Mononuclear cell (primary cell): Measurements from ENCODE around the gene KIAA0319L. TPM values are rescaled to one million over a fixed set of nuclear protein-coding genes. Genes with fewer than 3 reads are reported as not detected.
"Not testable (repeated sequence)": the region's sequence is repeated elsewhere in the genome, so short reads cannot be mapped to it uniquely, and the experiment has no call there.

ENCODE experiments used
- H3K27me3 ChIP-seq: 2 replicates; pipeline ENCODE4 v1.6.0; 2011; ENCODE audit warnings: low read length, control low read depth; ENCODE audit not compliant: insufficient read depth
- H3K4me1 ChIP-seq: 2 replicates; pipeline ENCODE4 v1.5.1; 2011; ENCODE audit warnings: mild to moderate bottlenecking, low read length, control low read depth; ENCODE audit not compliant: insufficient read depth
- H3K4me3 ChIP-seq: 2 replicates; pipeline ENCODE4 v1.5.1; 2011; ENCODE audit warnings: mild to moderate bottlenecking, low read length, moderate library complexity
- H3K9me3 ChIP-seq: 2 replicates; pipeline ENCODE4 v1.5.1; 2011; ENCODE audit warnings: low read depth, mild to moderate bottlenecking, control low read depth, low read length
- total RNA-seq: library from RNA; depleted of rRNA; stranded (reverse); fragments of >200 nt; gene quantifications from one replicate; pipeline ENCODE4 v1.2.3, GENCODE V29; 2012

Gene KIAA0319L
- total RNA-seq, 1 donor, result 29.1 TPM

- H3K4me3 ChIP-seq, result no peak overlapping the region
- H3K27me3 ChIP-seq, result no peaks in the 10 kb centered on the region
- no peaks in the 10 kb centered on the region for H3K4me1 ChIP-seq
- H3K9me3 ChIP-seq, result no peaks in the 10 kb centered on the region
These were observed 81.8 kb downstream of the KIAA0319L start for GRCh38 chr1:35475356-35475755.

GRCh38 chr1:35473216-35473615 is 84.0 kb downstream of the KIAA0319L start:
- not testable (repeated sequence) for H3K4me1 ChIP-seq, H3K9me3 ChIP-seq, H3K27me3 ChIP-seq, H3K4me3 ChIP-seq

GRCh38 chr1:35470977-35471613 is 86.1 kb downstream of the KIAA0319L start:
- no peaks in the 10 kb centered on the region for H3K4me1 ChIP-seq
- no peaks in the 10 kb centered on the region for H3K9me3 ChIP-seq
- H3K27me3 ChIP-seq, result no peaks in the 10 kb centered on the region
- H3K4me3 ChIP-seq, result no peak overlapping the region

- H3K4me1 ChIP-seq, result no peaks in the 10 kb centered on the region
- no peaks in the 10 kb centered on the region for H3K27me3 ChIP-seq
- H3K4me3 ChIP-seq, result no peak overlapping the region
- H3K9me3 ChIP-seq, result no peaks in the 10 kb centered on the region
These were observed 91.1 kb downstream of the KIAA0319L start for GRCh38 chr1:35466120-35466519.

GRCh38 chr1:35463749-35464148 is 93.5 kb downstream of the KIAA0319L start:
- not testable (repeated sequence) for H3K9me3 ChIP-seq, H3K4me3 ChIP-seq, H3K27me3 ChIP-seq, H3K4me1 ChIP-seq

- Histone ChIP-seq H3K27me3 (no peaks in the 10 kb centered on the region), H3K4me3 (no peak overlapping the region), H3K9me3 (no peaks in the 10 kb centered on the region), H3K4me1 (no peaks in the 10 kb centered on the region)
These were observed 94.0 kb downstream of the KIAA0319L start for GRCh38 chr1:35463232-35463631.

GRCh38 chr1:35461966-35462651 is 95.1 kb downstream of the KIAA0319L start:
- H3K27me3 ChIP-seq, result no peaks in the 10 kb centered on the region
- H3K4me3 ChIP-seq, result no peak overlapping the region
- H3K9me3 ChIP-seq, result no peaks in the 10 kb centered on the region
- no peaks in the 10 kb centered on the region for H3K4me1 ChIP-seq

GRCh38 chr1:35460796-35461195 is 96.4 kb downstream of the KIAA0319L start:
- Histone ChIP-seq H3K4me3 (no peak overlapping the region), H3K4me1 (peaks cover 3% of the 10 kb centered on the region), H3K27me3 (no peaks in the 10 kb centered on the region), H3K9me3 (no peaks in the 10 kb centered on the region)

GRCh38 chr1:35454616-35455015 is 102.6 kb downstream of the KIAA0319L start:
- peaks cover 64% of the 10 kb centered on the region for H3K4me1 ChIP-seq
- no peaks in the 10 kb centered on the region for H3K9me3 ChIP-seq
- H3K4me3 ChIP-seq, result no peak overlapping the region
- no peaks in the 10 kb centered on the region for H3K27me3 ChIP-seq

GRCh38 chr1:35454176-35454575 is 103.0 kb downstream of the KIAA0319L start:
- Histone ChIP-seq H3K9me3 (no peaks in the 10 kb centered on the region), H3K4me1 (peaks cover 69% of the 10 kb centered on the region), H3K27me3 (no peaks in the 10 kb centered on the region), H3K4me3 (no peak overlapping the region)

GRCh38 chr1:35453031-35453430 is 104.2 kb downstream of the KIAA0319L start:
- H3K9me3 ChIP-seq, result no peaks in the 10 kb centered on the region
- no peaks in the 10 kb centered on the region for H3K27me3 ChIP-seq
- H3K4me1 ChIP-seq, result peaks cover 80% of the 10 kb centered on the region
- H3K4me3 ChIP-seq, result no peak overlapping the region

GRCh38 chr1:35452106-35452774 is 105.0 kb downstream of the KIAA0319L start:
- peaks cover 88% of the 10 kb centered on the region for H3K4me1 ChIP-seq
- H3K9me3 ChIP-seq, result no peaks in the 10 kb centered on the region
- H3K27me3 ChIP-seq, result no peaks in the 10 kb centered on the region
- no peak overlapping the region for H3K4me3 ChIP-seq

- H3K27me3 ChIP-seq, result no peaks in the 10 kb centered on the region
- H3K9me3 ChIP-seq, result no peaks in the 10 kb centered on the region
- H3K4me3 ChIP-seq, result no peak overlapping the region
- H3K4me1 ChIP-seq, result peaks cover 99% of the 10 kb centered on the region
These were observed 106.1 kb downstream of the KIAA0319L start for GRCh38 chr1:35451125-35451528.

GRCh38 chr1:35449334-35450008 is 107.7 kb downstream of the KIAA0319L start:
- Histone ChIP-seq H3K27me3 (no peaks in the 10 kb centered on the region), H3K4me1 (peaks cover 99% of the 10 kb centered on the region), H3K9me3 (no peaks in the 10 kb centered on the region), H3K4me3 (no peak overlapping the region)

- Histone ChIP-seq H3K4me1 (peaks cover 98% of the 10 kb centered on the region), H3K9me3 (no peaks in the 10 kb centered on the region), H3K4me3 (no peak overlapping the region), H3K27me3 (no peaks in the 10 kb centered on the region)
These were observed 108.8 kb downstream of the KIAA0319L start for GRCh38 chr1:35448344-35448801.
